IMR-90 (cell line): Measurements from ENCODE around the gene LGI2. TPM values are rescaled to one million over a fixed set of nuclear protein-coding genes. Genes with fewer than 3 reads are reported as not detected.
A peak's percentile ranks its signal among the peaks of the same experiment; 100 is the strongest.

Experiments
- ATAC-seq: fragments of 200-7000 bp; cut with Tn5 transposase; 2 replicates; pipeline ENCODE4 v1.9.1; 2020; ENCODE audit warnings: low read depth, mild to moderate bottlenecking, moderate library complexity
- BruUV-seq: library from RNA; stranded (reverse); fragments of 400-500 nt; replicated peaks from 2 replicates; lab custom pipeline; 2021; lab: Mats Ljungman, UMichigan
- CTCF ChIA-PET: fragments of 300-600 bp; formaldehyde crosslinking; extraction: SDS; loops from one replicate; lab custom pipeline; 2021; ENCODE audit warnings: antibody characterized with exemption; lab: Yijun Ruan, JAX
- POLR2A ChIA-PET: fragments of 300-600 bp; sonication (Branson Sonifier 250); formaldehyde crosslinking; loops from one replicate; lab custom pipeline; 2022; ENCODE audit warnings: antibody characterized with exemption; ENCODE audit not compliant: unreplicated experiment; lab: Charles Lee
- DNase-seq: peaks from one replicate; pipeline ENCODE4 v3.0.0; 2013
- H2AFZ ChIP-seq: replicated peaks from 2 replicates; pipeline ENCODE3; 2013; ENCODE audit warnings: low read length, mild to moderate bottlenecking; ENCODE audit not compliant: poor library complexity
- H2AK5ac ChIP-seq: 2 replicates; pipeline ENCODE4 v1.6.1; 2013; ENCODE audit warnings: low read depth, low read length, inconsistent platforms
- H2AK9ac ChIP-seq: replicated peaks from 2 replicates; pipeline ENCODE3; 2013; ENCODE audit warnings: mild to moderate bottlenecking, low read depth, low read length, moderate library complexity; ENCODE audit not compliant: poor library complexity
- H2BK120ac ChIP-seq: 2 replicates; pipeline ENCODE4 v1.6.1; 2013; ENCODE audit warnings: low read depth, low read length, inconsistent platforms
- H2BK15ac ChIP-seq: 3 replicates; pipeline ENCODE4 v1.6.1; 2013; ENCODE audit warnings: low read depth, low read length, inconsistent platforms
- H2BK20ac ChIP-seq: 2 replicates; pipeline ENCODE4 v1.6.1; 2013; ENCODE audit warnings: low read depth, mild to moderate bottlenecking, inconsistent platforms, low read length, moderate library complexity
- H2BK5ac ChIP-seq: 2 replicates; pipeline ENCODE4 v1.6.1; 2013; ENCODE audit warnings: mild to moderate bottlenecking, low read depth, low read length, inconsistent platforms; ENCODE audit not compliant: poor library complexity, severe bottlenecking
- H3K14ac ChIP-seq: replicated peaks from 2 replicates; pipeline ENCODE4 v1.6.1; 2013; ENCODE audit warnings: low read depth, low read length, inconsistent platforms
- H3K18ac ChIP-seq: 2 replicates; pipeline ENCODE4 v1.6.1; 2013; ENCODE audit warnings: low read depth, low read length, control low read depth
- H3K23ac ChIP-seq: 2 replicates; pipeline ENCODE4 v1.6.1; 2013; ENCODE audit warnings: low read depth, low read length, inconsistent platforms
- H3K27ac ChIP-seq: 2 replicates; pipeline ENCODE4 v1.5.1; 2013; ENCODE audit warnings: mild to moderate bottlenecking, control low read depth, low read length; ENCODE audit not compliant: insufficient read depth
- H3K27me3 ChIP-seq: 2 replicates; pipeline ENCODE4 v1.6.1; 2013; ENCODE audit warnings: low read length; ENCODE audit not compliant: control insufficient read depth, insufficient read depth
- H3K36me3 ChIP-seq: 2 replicates; pipeline ENCODE4 v1.6.1; 2013; ENCODE audit warnings: low read length, mixed read lengths; ENCODE audit not compliant: control insufficient read depth, insufficient read depth
- H3K4ac ChIP-seq: 2 replicates; pipeline ENCODE4 v1.6.1; 2013; ENCODE audit warnings: low read depth, low read length, inconsistent platforms
- H3K4me1 ChIP-seq: 2 replicates; pipeline ENCODE4 v1.6.1; 2013; ENCODE audit warnings: low read length, mixed read lengths; ENCODE audit not compliant: control insufficient read depth, insufficient read depth
- H3K4me2 ChIP-seq: 2 replicates; pipeline ENCODE4 v1.6.1; 2013; ENCODE audit warnings: low read depth, mild to moderate bottlenecking, control low read depth, low read length, moderate library complexity
- H3K4me3 ChIP-seq: 2 replicates; pipeline ENCODE4 v1.5.1; 2013; ENCODE audit warnings: low read depth, mild to moderate bottlenecking, control low read depth, low read length, moderate library complexity; ENCODE audit not compliant: insufficient read depth
- H3K56ac ChIP-seq: 2 replicates; pipeline ENCODE4 v1.6.1; 2013; ENCODE audit warnings: low read length, inconsistent platforms; ENCODE audit not compliant: insufficient read depth; ENCODE audit errors: extremely low read depth
- H3K79me1 ChIP-seq, 2 experiments: 2 replicates each; pipeline ENCODE4 v1.6.1; 2013; ENCODE audit warnings: low read length in 2 of 2, inconsistent platforms in 1 of 2, low read depth in 1 of 2
- H3K9ac ChIP-seq: 2 replicates; pipeline ENCODE4 v1.6.1; 2013; ENCODE audit warnings: low read depth, low read length, control low read depth
- H3K9me1 ChIP-seq: 2 replicates; pipeline ENCODE4 v1.6.1; 2013; ENCODE audit warnings: low read length, inconsistent platforms; ENCODE audit not compliant: insufficient read depth
- H3K9me3 ChIP-seq: 2 replicates; pipeline ENCODE4 v1.6.1; 2013; ENCODE audit warnings: low read length; ENCODE audit not compliant: control insufficient read depth, insufficient read depth
- H4K20me1 ChIP-seq: 2 replicates; pipeline ENCODE4 v1.6.1; 2013; ENCODE audit warnings: low read length, inconsistent platforms; ENCODE audit not compliant: insufficient read depth
- H4K5ac ChIP-seq: 2 replicates; pipeline ENCODE4 v1.6.1; 2013; ENCODE audit warnings: mild to moderate bottlenecking, low read depth, low read length, control low read depth
- H4K8ac ChIP-seq, 2 experiments: 2 replicates each; pipeline ENCODE4 v1.6.1; 2013; ENCODE audit warnings: low read depth in 2 of 2, low read length in 2 of 2, control low read depth in 1 of 2, inconsistent platforms in 1 of 2
- H4K91ac ChIP-seq: 2 replicates; pipeline ENCODE4 v1.6.1; 2013; ENCODE audit warnings: low read depth, low read length, inconsistent platforms; ENCODE audit not compliant: insufficient read depth
- BHLHE40 ChIP-seq: fragments of 150-350 bp; IDR thresholded peaks from 2 replicates; pipeline ENCODE4 v1.6.1; 2016; ENCODE audit warnings: mild to moderate bottlenecking, low read depth, low read length
- CEBPB ChIP-seq: IDR thresholded peaks from 2 replicates; pipeline ENCODE4 v1.6.1; 2012; ENCODE audit warnings: low read depth, low read length, improper control_type of control experiment
- CHD1 ChIP-seq: IDR thresholded peaks from 2 replicates; pipeline ENCODE4 v1.6.1; 2012; ENCODE audit warnings: low read depth, low read length, improper control_type of control experiment
- CTCF ChIP-seq: conservative IDR thresholded peaks from 2 replicates; pipeline ENCODE4 v1.5.1; 2012; ENCODE audit warnings: mild to moderate bottlenecking, low read depth, low read length, improper control_type of control experiment
- ELK1 ChIP-seq: fragments of 150-350 bp; IDR thresholded peaks from 2 replicates; pipeline ENCODE4 v1.6.1; 2016; ENCODE audit warnings: low read depth, mild to moderate bottlenecking, low read length, moderate library complexity, borderline replicate concordance
- FOS ChIP-seq: fragments of 150-350 bp; IDR thresholded peaks from 2 replicates; pipeline ENCODE4 v1.6.1; 2016; ENCODE audit warnings: low read depth, low read length
- MAFK ChIP-seq: IDR thresholded peaks from 2 replicates; pipeline ENCODE4 v1.6.1; 2012; ENCODE audit warnings: low read depth, low read length, improper control_type of control experiment
- MAZ ChIP-seq: IDR thresholded peaks from 2 replicates; pipeline ENCODE4 v1.6.1; 2012; ENCODE audit warnings: low read depth, mild to moderate bottlenecking, low read length, improper control_type of control experiment, moderate library complexity, borderline replicate concordance
- MXI1 ChIP-seq: IDR thresholded peaks from 2 replicates; pipeline ENCODE4 v1.6.1; 2012; ENCODE audit warnings: low read depth, mild to moderate bottlenecking, low read length, moderate library complexity, borderline replicate concordance
- NFE2L2 ChIP-seq: fragments of 150-350 bp; IDR thresholded peaks from 2 replicates; pipeline ENCODE4 v1.6.1; 2016; ENCODE audit warnings: low read depth, mild to moderate bottlenecking, low read length
- POLR2A ChIP-seq: IDR thresholded peaks from 2 replicates; pipeline ENCODE4 v1.6.1; 2012; ENCODE audit warnings: mild to moderate bottlenecking, low read depth, low read length
- RAD21 ChIP-seq: IDR thresholded peaks from 2 replicates; pipeline ENCODE4 v1.6.1; 2012; ENCODE audit warnings: low read length, improper control_type of control experiment
- RCOR1 ChIP-seq: IDR thresholded peaks from 2 replicates; pipeline ENCODE4 v1.6.1; 2012; ENCODE audit warnings: mild to moderate bottlenecking, low read length, improper control_type of control experiment; ENCODE audit not compliant: insufficient replicate concordance
- RFX5 ChIP-seq: IDR thresholded peaks from 2 replicates; pipeline ENCODE4 v1.8.0; 2012; ENCODE audit warnings: low read depth, mild to moderate bottlenecking, low read length, moderate library complexity
- SMC3 ChIP-seq: fragments of 150-350 bp; IDR thresholded peaks from 2 replicates; pipeline ENCODE4 v1.6.1; 2016; ENCODE audit warnings: low read depth, mild to moderate bottlenecking, antibody characterized with exemption, low read length, moderate library complexity
- USF2 ChIP-seq: fragments of 150-350 bp; IDR thresholded peaks from 2 replicates; pipeline ENCODE4 v1.6.1; 2017; ENCODE audit warnings: mild to moderate bottlenecking, antibody characterized with exemption, low read length, low read depth
- WGBS, 2 experiments: methylation state at CpG; one replicate each; pipeline versions ENCODE4 v1.1.5 to v1.1.7; 2013; ENCODE audit warnings: missing lambda C conversion rate in 2 of 2; ENCODE audit not compliant: insufficient read length in 1 of 2; ENCODE audit errors: extremely low coverage in 2 of 2; 5-methylcytosine and 5-hydroxymethylcytosine counted together
- dilution Hi-C: fragments of 300-500 bp; cut with HindIII; formaldehyde crosslinking; loops from one replicate; pipeline ENCODE4 v1.14.3; 2018; ENCODE audit warnings: low sequenced_read_pairs; ENCODE audit not compliant: unreplicated experiment
- in situ Hi-C: fragments of 300-500 bp; cut with MboI; formaldehyde crosslinking; loops from 3 replicates; pipeline ENCODE4 v1.14.3; 2019; ENCODE audit warnings: low sequenced_read_pairs, inconsistent platforms, mixed read lengths
- intact Hi-C: fragments of 100-400 bp; cut with micrococcal nuclease; formaldehyde crosslinking; loops from 2 replicates; pipeline ENCODE4 v1.10.0; 2022
- polyA plus RNA-seq, 3 experiments: library from polyadenylated mRNA; depleted of rRNA; stranded (reverse); fragments of >200 nt; gene quantifications; 2 replicates each; pipeline ENCODE4 v1.2.3, GENCODE V29; 2012; ENCODE audit warnings: low replicate concordance in 1 of 3
- total RNA-seq: library from RNA; depleted of rRNA; stranded (reverse); fragments of >200 nt; gene quantifications from 2 replicates; pipeline ENCODE4 v1.2.3, GENCODE V29; 2012

LGI2 gene
- total and polyA plus RNA-seq, 2 of the 4 experiments (the other 2 are of a cell fraction) = not detected

DNA sequence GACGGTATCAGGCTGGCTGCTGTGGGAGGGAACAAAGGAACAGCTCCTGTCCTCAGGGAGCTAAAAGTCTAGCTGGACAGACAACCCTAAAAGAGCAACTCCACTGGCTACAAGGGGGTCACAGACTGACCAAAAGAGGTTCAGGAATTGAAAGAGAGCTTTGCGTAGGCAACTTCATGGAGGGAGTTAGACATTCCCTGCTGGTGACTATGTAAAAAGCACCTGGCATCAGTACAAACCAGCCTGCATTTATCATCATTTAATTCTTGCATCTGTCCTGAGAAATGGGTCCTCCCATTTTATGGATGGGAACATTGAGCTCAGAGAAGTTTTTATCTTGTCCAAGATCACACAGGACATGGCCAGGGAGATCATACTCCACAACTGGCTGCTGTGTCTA lies 1.4 kb upstream of the LGI2 start:
- peaks cover 53% of the 10 kb centered on the region for H3K27me3 ChIP-seq
- WGBS, 2 experiments = no CpG with 5 or more reads among the region's 2 CpGs
- H3K79me1 ChIP-seq = no peaks in the 10 kb centered on the region
- no peaks in the 10 kb centered on the region for H3K36me3 ChIP-seq
- H3K27ac ChIP-seq = no peak overlapping the region
- no peak overlapping the region for H2BK20ac ChIP-seq
- H3K4me2 ChIP-seq = no peak overlapping the region
- H2BK5ac ChIP-seq = no peak overlapping the region
- no peak overlapping the region for H3K56ac ChIP-seq
- H3K4me3 ChIP-seq = no peak overlapping the region
- no peak overlapping the region for H2AK5ac ChIP-seq
- dilution Hi-C loops (no loop called here), in situ Hi-C loops (no loop called here), intact Hi-C loops (no loop called here)
- H4K8ac ChIP-seq = no peak overlapping the region
- H2BK120ac ChIP-seq = no peak overlapping the region
- no peaks in the 10 kb centered on the region for H3K9me1 ChIP-seq
- H3K23ac ChIP-seq = no peak overlapping the region
- no peak for TF ChIP-seq USF2
- TF ChIP-seq MXI1 = no peak
- no peak for TF ChIP-seq FOS
- no peak for TF ChIP-seq RAD21
- no peak for TF ChIP-seq MAFK
- no peak for TF ChIP-seq CHD1
- TF ChIP-seq POLR2A = no peak
- no peak for TF ChIP-seq CTCF
- no peak for TF ChIP-seq ELK1
- no peak for TF ChIP-seq SMC3
- TF ChIP-seq RCOR1 = no peak
- no peak for TF ChIP-seq MAZ
- TF ChIP-seq NFE2L2 = no peak
- TF ChIP-seq BHLHE40 = no peak
- no peak for TF ChIP-seq CEBPB
- TF ChIP-seq RFX5 = no peak
- H2AFZ ChIP-seq = no peak overlapping the region
- H3K18ac ChIP-seq = no peak overlapping the region
- no peak overlapping the region for H4K91ac ChIP-seq
- H3K4me1 ChIP-seq = no peaks in the 10 kb centered on the region
- no peak overlapping the region for H3K14ac ChIP-seq
- ChIA-PET POLR2A (no interaction called here), CTCF (interaction anchor here (1.1 kb wide), 1 partner anchor 52 kb away, joined by 3 read pairs; no protein-coding TSS in a partner anchor)
- peak; percentile 5 for DNase-seq
- H3K9ac ChIP-seq = no peak overlapping the region
- H4K20me1 ChIP-seq = no peaks in the 10 kb centered on the region
- BruUV-seq = no TSS peak
- H4K5ac ChIP-seq = no peak overlapping the region
- H3K4ac ChIP-seq = no peak overlapping the region
- H2BK15ac ChIP-seq = no peak overlapping the region
- ATAC-seq = no peak
- H2AK9ac ChIP-seq = no peak overlapping the region
- H3K9me3 ChIP-seq = no peaks in the 10 kb centered on the region; the same call in 1 of the 2 replicates
